T-helper 1 cell (primary cell): ENCODE results near the gene AFDN.
"Not testable (repeated sequence)": the region's sequence is repeated elsewhere in the genome, so short reads cannot be mapped to it uniquely, and the experiment has no call there.

Source experiments
- DNase-seq, 5 donors: peaks; one replicate each; pipeline ENCODE4 v3.0.0-alpha.2; 2012 to 2020

AFDN gene

DNA sequence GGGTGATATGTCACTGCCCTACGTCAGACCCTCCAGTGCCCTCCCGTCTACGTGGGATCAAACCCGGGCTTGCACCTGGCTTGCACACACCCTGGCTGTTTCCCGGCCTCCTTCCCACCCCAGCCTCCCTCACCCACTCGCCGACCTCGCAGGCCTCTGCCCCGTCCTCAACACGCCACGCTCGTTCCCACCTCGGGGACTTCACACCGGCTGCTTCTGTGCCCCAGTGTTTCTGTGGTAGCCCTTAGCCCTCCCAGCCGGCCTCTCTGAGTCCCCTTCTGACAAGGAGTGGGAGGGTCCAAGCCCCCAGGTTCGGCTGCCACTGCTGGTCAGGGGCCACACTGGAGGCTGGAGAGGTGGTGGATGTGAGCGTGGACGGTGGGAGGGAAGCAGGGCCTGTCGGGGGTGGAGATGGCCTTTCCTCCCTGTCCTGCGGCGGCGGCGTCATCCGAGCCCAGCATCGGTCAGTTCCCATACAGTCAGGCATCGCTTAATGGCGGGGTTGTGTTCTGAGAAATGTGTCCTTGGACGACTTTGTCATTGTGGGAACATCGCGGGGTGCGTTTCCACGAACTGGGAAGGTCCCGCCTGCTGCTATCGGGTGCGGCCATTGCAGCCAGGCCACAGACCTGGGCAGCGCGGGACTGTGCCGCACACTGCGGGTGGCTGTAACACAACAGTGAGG, 159.3 kb downstream of the AFDN start:
- DNase-seq, result no peak

DNA sequence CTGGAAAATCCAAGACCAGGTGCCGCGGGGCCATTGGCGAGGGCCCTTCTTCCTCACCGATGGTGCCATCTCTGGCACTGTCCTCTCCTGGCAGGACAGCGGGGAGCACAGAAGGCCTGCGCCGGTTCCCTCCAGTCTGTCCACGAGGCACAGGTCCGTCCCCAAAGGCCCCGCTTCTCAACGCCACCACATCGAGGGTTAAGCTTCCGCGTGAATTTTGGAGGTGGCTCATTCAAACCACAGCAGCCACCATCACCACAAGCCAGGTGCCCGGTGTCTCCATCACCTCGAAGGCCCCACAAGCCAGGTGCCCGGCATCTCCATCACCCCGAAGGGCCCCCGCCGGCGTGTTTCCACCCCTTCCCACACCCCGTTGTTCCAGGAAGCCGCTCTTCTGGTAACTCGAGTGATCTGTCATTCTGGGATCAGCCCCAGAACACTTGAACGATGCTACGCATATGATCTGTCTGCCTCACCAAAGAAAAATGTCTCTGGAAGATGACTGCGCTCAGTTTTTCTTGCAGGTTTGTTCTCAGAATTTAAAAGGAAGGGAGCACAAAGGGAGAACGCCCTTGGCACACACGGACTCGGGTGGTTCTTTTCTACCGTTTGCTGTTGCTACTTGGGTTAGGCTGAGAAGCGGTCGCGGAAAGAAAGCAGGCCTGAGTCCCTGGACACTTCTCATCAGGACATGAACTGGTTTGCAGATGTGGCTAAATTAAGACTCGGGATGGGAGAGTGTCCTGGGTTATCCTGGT, 160.9 kb downstream of the AFDN start:
- DNase-seq, result no peak

DNA sequence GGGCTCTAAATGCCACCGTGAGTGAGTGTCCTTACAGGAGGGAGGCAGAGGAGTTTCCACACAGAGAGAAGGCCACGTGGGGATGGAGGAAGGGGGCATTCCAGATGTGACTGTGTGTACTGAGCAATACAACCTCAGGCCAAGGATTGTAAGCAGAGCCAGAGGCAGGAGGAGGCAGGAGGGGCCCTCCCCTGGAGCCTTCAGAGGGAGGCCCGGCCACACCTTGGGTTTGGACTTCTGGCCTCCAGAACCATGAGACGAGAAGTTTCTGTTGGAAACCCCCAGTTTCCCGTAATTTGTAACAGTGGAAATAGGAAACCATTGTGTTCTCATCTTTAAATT, 161.4 kb downstream of the AFDN start:
- no peak for DNase-seq

DNA sequence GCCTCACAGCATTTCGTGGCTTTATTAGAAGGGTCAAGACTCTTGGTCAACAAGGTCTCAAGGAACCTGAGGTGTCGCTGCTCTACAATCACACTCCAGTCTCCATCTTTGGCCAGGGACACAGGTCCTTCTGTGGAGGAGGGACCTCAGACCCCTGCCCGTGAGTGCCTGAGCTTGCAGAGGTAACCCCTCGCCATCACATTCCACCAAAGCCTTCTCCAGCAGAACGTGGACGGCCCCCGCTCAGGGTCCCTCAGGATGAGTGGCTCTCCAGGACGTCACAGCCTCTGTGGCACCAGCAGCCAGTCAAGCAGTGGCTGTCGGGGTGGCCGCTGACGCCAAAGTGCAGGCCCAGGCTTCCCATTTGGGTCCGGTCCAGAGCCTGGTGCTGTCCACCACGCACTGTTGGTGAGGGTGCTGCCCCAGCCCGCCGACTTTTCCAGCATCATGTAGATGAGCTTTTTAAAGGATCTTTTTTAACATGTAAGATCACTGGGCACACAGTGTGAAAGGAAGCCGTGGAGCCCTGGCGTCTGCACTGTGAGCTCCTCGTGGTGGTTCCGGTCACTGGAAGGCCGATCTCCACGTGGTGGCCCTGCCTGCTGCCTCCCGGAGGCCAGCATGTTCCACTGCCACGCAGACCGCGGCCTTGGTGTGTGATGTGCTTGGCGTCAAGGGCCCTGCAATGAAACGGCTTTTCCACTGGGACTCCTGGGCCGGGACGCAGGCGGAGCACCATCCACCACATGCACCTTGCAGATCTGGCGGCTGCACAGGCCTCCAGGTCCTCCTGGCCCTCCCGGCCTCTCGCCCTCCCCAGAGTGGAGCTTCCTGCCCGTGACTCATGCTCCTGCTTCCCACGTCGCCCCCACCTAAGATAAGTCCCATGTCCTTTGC, 162.5 kb downstream of the AFDN start:
- DNase-seq, result no peak

DNA sequence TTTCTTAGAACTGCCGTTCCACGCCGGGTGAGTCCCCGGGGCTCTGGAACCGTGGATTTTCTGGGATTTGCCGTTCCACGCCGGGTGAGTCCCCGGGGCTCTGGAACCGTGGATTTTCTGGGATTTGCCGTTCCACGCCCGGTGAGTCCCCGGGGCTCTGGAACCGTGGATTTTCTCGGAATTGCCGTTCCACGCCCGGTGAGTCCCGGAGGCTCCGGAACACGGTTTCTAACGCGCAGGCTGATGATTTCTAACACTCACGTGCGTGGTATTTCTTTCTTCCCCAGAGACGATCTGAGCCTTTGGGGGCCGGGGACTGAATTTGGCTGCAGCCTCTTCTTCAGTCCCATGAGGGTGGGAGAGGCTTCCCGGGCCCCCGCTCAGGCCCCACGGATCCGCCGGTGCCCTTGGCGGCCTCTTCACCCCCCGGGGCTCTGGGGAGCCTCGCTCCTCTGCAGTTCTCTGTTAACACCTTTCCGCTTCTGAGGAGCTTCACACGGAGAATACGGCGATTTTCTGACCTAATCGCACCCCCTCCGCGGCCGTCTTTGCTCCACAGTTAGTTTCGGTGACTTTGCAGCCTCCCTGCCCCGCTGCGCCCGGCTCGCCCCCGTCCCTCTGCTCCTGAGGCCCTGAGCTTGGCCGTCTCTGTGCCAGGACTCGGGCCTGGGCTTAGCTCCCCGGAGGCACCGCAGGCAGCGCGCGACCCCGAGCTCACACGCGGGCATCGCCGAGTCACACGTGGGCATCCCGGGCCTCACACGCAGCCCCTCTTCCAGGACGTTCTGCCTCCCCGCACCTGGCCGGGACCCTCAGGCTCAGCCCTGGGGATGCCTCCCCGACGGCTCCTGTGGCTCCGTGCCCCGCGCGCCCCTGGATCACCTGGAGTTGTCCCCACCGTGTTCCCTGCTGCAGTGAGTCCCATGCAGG, 163.6 kb downstream of the AFDN start:
- no peak for DNase-seq

DNA sequence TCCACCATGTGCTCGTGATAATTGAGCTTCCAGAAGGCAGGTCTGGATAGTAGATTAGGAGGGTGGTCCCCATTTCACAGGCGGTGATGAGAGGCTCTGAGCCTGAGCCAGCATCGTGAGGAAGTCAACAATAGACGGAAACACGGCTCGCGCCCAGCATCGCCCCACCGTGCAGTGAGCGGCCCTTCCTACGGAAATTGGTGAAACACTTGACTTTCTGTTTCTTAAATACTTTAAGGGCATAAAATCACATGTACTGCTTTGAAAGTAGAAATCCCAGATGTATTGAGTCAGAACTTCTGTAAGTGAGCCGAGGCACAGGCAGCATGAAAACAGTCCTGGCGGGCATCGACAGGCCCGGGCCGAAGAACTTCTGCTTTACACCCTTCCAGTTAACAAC, 166.5 kb downstream of the AFDN start:
- no peak for DNase-seq

DNA sequence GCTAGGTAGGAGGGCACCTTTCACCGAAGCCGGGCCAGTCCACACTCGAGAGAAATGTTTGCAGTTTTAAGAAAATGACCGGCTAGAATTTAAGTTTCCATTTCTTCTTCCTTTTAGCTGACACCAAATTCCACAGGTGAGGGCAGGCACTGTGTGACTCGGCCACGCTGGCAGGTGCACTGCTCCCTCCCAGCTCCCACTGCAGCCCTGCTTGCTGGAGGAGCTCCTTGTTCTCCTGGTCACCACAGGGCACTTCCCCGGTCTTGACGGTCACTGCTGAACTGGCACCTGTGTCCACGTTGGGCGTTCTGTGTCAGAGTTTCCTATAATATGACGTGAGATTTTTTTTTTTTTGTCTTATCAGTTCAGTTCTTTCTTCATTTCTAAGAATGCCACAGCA, 167.1 kb downstream of the AFDN start:
- DNase-seq, result no peak

DNA sequence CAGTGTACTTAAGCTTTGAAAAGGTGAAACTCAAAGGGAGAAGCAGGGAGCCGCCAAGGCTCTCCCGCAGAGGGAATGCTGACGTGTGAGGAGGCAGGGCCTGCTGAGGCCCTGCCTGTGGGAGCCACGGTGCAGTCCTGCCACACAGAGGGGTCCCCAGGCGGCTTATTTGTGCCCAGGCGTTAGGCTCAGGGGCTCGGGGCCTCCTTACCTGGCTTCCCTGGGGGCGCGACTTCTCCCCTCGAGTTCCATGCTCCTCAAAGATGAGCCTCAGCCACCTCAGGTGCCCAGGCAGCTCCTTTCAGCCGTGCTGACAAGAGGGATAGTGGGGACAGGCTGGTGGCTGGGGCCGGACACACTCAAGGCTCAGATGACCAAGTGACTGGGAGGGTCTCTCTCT, 168.6 kb downstream of the AFDN start:
- DNase-seq, result no peak

DNA sequence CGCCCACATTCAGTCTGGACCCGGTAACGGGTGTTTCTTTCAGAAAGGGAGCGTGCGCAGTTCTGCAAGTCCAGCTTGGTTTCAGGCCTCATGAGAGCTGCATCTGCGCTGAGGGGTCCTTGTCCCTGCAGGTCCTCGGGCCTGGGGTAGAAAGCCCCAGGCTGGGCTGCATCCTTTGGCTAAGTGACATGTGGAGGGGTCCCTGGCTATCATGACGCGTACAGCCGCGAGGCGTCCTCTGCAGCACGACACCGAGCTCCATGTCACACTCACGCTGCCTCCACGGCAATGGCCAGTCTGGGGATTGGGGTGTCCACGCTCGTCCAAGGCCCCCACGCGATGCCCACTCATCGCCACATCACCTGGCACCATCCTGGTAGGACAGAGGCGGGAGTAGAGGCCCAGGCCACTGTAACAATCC, 169.0 kb downstream of the AFDN start:
- DNase-seq, result no peak

DNA sequence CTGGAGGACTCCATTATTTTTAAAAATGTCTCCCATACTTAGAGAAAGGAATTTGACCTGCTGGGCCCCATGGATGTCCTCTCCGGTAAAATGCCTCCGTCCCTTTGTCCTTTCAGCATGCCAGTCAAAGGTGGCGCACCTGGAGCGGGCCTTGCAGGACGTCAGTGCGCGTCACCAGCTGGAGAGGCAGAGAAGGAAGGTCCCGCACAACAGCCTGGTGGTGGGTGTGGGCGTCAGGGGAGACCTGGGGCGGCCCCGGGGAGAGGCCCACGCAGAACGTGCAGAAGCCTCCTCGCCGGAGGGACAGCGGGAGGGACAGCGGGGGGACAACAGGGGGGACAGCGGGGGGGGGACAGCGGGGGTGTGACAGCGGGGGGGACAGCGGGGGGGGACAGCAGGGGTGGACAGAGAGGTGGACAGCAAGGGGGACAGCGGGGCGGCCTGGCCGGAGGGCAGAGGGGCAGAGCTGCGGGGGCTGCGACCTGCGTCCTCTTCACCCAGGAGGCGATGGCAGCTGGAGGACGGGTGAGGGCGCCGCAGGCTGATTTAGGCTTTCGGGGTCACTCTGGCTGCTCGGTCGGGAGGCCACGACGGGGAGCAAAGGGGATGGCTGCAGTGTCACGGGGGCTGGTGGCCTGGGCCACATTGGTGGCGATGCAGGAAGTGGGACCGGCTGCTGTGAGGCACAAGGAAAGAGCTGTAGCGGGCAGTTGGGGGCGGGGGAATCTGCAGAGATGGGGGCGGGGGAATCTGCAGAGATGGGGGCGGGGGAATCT, 169.9 kb downstream of the AFDN start:
- DNase-seq, result no peak

DNA sequence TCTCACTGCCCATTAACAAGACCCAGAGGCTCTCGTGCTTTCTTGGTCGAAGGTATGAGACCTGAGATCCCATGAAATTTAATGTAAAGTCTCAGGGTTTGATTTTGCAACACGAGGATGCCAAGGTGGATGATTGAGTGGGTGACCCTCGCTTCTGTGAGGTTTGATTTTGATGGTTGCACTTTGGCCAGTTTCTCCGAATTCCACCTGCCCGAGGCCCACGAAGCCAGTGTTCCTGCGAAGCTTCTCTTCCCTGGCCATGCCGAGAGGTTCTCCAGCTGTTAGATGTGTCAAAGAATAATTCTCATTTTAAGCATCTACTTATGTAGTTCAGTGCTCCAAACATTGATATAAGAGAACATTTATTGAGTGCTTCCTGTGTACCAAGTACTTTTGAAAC, 170.9 kb downstream of the AFDN start, which contains the start of gene KIF25:
KIF25 (plus strand) TSS at position 30 of the 400 bp plus-strand sequence. CDS start 31,915 bp downstream, outside the sequence.
- DNase-seq, result no peak

DNA sequence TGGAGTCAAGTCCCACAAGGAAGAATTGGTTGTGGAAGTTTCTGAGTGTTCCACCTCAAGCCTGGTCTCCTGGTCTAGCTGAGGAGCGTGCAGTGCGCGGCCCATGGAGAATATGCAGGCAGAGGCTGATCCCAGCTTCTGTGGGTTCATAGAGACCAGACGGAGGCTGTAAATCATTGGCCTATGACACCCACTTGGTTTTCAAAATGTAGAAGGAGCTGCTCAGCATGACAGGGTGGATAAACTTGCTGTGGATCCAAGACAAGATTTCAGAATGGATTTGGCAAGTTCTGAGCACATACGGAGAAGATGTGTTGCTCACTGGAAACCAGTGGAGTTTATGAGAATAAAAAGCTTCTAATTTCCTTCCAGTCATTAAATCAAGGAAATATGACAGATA, 171.5 kb downstream of the AFDN start:
- no peak for DNase-seq

DNA sequence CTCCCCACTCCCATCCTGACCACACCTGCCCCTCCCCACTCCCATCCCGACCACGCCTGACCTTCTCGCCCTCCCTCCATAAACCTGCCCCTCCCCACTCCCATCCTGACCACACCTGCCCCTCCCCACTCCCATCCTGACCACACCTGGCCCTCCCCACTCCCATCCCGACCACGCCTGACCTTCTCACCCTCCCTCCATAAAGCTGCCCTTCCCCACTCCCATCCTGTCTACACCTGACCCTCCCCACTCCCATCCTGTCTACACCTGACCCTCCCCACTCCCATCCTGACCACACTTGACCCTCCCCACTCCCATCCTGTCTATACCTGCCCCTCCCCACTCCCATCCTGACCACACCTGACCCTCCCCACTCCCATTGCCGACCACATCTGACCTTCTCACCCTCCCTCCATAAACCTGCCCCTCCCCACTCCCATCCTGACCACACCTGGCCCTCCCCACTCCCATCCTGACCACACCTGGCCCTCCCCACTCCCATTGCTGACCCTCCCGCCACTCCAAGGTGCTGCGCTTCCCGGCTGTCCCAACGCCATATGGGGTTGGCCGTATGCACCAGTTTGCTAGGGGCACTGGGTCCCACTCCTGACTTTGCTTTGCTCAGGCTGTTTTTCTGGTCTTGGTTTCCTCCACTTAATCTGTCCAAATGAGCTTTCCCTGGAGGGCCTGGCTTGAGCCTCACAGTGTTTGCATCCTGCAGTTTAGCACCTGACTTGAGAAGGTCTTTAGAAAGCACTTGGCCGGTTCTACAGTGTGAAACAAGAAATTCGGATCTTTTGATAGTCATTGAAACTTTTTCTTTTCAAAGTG, 173.7 kb downstream of the AFDN start:
- no peak for DNase-seq

DNA sequence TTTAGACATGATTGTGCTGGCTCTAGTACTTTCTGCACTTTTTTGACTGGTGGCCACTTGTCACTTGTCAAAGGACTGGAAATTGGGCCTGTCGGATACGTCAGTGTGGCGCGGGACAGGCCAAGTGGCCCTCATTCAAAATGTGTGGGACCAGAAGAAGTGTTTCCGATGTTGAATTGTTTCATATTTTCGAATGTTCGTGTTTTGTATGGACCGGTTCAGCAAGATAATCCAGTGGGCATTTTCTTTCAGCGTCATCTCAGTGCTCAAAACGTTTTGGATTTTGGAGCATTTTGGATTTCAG, 174.3 kb downstream of the AFDN start:
- no peak for DNase-seq

DNA sequence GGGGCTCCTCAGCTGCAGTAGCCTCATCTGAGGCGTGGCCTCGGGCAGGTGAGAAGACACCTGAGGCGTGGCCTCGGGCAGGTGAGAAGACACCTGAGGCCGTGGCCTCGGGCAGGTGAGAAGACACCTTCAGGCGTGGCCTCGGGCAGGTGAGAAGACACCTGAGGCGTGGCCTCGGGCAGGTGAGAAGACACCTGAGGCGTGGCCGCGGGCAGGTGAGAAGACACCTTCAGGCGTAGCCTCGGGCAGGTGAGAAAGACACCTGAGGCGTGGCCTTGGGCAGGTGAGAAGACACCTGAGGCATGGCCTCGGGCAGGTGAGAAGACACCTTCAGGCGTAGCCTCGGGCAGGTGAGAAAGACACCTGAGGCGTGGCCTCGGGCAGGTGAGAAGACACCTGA, 174.8 kb downstream of the AFDN start:
- not testable (repeated sequence) for DNase-seq

DNA sequence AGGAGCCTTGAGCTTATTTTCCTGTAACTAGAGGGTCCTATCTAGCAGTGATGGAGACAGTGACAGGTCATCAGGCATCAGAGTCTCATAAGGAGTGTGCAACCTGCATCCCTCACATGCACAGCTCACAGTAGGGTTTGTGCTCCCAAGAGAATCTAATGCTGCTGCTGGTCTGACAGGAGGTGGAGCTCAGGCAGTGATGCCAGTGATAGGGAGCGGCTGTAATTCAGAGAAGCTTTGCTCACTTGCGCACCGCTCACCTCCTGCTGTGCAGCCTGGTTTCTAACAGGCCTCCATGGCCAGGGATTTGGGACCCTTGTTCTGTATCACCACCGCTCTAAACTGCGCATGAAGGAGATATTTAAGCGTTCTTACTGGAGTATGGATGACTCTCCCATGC, 176.1 kb downstream of the AFDN start:
- DNase-seq, result no peak

DNA sequence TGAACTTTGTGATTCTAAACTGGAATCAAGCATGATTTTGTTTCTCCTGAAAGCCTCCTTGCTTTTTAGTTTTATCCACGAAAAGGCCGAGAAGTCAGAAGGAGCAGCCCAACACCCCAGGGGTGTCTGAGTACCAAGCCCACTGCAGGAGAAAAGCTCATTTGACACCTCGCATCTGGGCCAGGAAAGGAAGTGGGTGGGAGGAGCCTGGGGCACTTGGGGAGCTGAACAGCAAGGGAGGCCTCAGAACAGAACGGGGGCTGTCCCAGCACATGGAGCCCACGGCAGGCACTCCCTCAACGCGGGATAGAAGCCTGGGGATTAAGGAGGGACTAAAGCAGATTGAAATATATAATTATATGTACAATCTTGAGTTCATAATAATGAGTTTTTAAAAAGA, 177.3 kb downstream of the AFDN start:
- no peak for DNase-seq

DNA sequence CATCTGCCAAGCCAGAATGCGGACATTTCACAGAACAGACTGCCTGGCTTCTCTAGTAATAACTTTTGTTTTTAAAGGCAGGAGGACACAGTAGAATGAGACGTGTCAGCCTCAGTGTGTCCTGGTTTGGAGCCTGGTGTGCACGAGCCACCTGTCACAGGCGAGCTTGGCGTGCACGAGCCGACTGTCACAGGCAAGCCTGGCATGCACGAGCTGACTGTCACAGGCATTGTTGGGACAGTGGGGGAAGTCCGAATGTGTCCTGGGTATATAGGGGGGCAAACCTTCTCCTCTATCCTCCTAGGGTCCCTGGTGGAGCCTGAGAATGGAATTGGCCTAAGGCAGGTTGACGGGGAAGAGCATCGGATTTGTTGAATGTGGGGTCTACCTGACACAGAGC, 178.2 kb downstream of the AFDN start:
- DNase-seq, result no peak

DNA sequence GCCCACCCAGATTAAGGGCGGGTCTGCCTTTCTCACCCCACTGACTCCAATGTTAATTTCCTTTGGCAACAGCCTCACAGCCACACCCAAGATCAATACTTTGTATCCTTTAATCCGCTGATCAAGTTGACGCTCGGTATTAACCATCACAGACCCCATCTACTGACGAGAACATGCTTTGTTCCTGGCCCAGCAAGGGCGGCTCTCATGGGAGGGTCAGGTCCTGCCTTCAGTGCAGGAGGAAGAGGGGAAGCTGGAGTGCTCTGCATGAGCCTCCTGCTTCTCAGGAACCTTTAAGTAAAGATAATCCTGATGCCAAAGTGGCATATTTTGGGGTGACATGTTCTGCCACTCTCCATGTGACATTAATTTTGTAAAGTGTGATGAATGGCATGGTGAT, 179.1 kb downstream of the AFDN start:
- DNase-seq, result no peak

DNA sequence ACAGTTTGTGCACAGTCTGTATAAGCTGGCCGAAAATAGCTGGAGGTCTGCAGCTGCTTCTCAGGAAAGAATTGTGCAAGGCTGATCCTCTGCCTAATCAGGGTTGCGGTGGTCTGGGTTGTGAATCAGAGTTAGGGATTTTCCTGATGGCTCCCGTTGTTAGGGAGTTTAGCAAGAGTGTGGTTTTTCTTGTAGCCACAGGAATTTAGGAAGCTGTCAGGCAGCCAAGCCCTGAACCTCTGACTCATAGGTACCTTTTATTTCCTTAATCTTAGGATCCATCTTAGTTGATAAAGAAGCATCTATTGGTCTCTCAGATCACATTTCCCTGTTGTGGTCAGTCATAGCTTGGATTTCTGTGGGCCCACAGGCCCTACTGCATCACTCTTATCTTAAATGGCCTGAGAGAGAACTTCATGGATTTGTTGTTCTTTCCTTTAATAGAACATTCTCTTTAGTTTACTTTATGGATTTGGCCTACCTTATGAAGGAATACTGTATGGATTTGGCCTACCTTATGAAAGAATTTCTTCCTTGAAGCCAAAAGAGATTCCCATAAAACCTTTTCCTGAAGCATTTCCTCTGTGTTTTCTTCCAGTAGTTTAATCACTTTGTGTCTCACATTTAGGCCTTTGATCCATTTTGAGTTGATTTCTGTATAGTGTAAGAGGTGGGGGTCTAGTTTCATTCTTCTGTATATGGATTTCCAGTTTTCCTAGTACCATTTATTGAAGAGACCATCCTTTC, 181.1 kb downstream of the AFDN start:
- DNase-seq, result no peak
